Measurements from ENCODE around the gene RHOBTB1.
"Not testable (repeated sequence)": the region's sequence is repeated elsewhere in the genome, so short reads cannot be mapped to it uniquely, and the experiment has no call there.

RHOBTB1 gene

GRCh38 chr10:60908031-60908430, 36.0 kb downstream of the RHOBTB1 start:
- no peak for DNase-seq (ENCODE audit: low read depth in 3 of 3, low spot score in 1 of 3)

GRCh38 chr10:60907236-60907635, 36.7 kb downstream of the RHOBTB1 start:
- no peak for DNase-seq (ENCODE audit: low read depth in 3 of 3, low spot score in 1 of 3)

GRCh38 chr10:60906825-60907224, 37.2 kb downstream of the RHOBTB1 start:
- not testable (repeated sequence) for DNase-seq (ENCODE audit: low read depth in 3 of 3, low spot score in 1 of 3)

GRCh38 chr10:60906411-60906810, 37.6 kb downstream of the RHOBTB1 start:
- no peak for DNase-seq (ENCODE audit: low read depth in 3 of 3, low spot score in 1 of 3)

- no peak for DNase-seq (ENCODE audit: low read depth in 3 of 3, low spot score in 1 of 3)
Observed at GRCh38 chr10:60905580-60905979, 38.4 kb downstream of the RHOBTB1 start.

GRCh38 chr10:60903096-60903495, 40.9 kb downstream of the RHOBTB1 start:
- no peak for DNase-seq (ENCODE audit: low read depth in 3 of 3, low spot score in 1 of 3)

GRCh38 chr10:60901561-60902235, 42.3 kb downstream of the RHOBTB1 start:
- DNase-seq (ENCODE audit: low read depth in 3 of 3, low spot score in 1 of 3) = no peak

GRCh38 chr10:60899266-60899665, 44.7 kb downstream of the RHOBTB1 start:
- no peak for DNase-seq (ENCODE audit: low read depth in 3 of 3, low spot score in 1 of 3)

GRCh38 chr10:60898321-60898720, 45.7 kb downstream of the RHOBTB1 start:
- DNase-seq (ENCODE audit: low read depth in 3 of 3, low spot score in 1 of 3) = no peak

- no peak for DNase-seq (ENCODE audit: low read depth in 3 of 3, low spot score in 1 of 3)
Observed at GRCh38 chr10:60896810-60897209, 47.2 kb downstream of the RHOBTB1 start.

GRCh38 chr10:60896033-60896432, 48.0 kb downstream of the RHOBTB1 start:
- DNase-seq (ENCODE audit: low read depth in 3 of 3, low spot score in 1 of 3) = no peak

- DNase-seq (ENCODE audit: low read depth in 3 of 3, low spot score in 1 of 3) = no peak
Observed at GRCh38 chr10:60894786-60895185, 49.2 kb downstream of the RHOBTB1 start.

- DNase-seq (ENCODE audit: low read depth in 3 of 3, low spot score in 1 of 3) = no peak
Observed at GRCh38 chr10:60893231-60893630, 50.8 kb downstream of the RHOBTB1 start.

GRCh38 chr10:60892571-60892970, 51.4 kb downstream of the RHOBTB1 start:
- DNase-seq (ENCODE audit: low read depth in 3 of 3, low spot score in 1 of 3) = no peak

GRCh38 chr10:60890811-60891210, 53.2 kb downstream of the RHOBTB1 start:
- no peak for DNase-seq (ENCODE audit: low read depth in 3 of 3, low spot score in 1 of 3)

GRCh38 chr10:60883187-60883586, 60.8 kb downstream of the RHOBTB1 start:
- no peak for DNase-seq (ENCODE audit: low read depth in 3 of 3, low spot score in 1 of 3)

GRCh38 chr10:60878224-60878623, 65.8 kb downstream of the RHOBTB1 start:
- no peak for DNase-seq (ENCODE audit: low read depth in 3 of 3, low spot score in 1 of 3)

- DNase-seq (ENCODE audit: low read depth in 3 of 3, low spot score in 1 of 3) = no peak
Observed at GRCh38 chr10:60877777-60878120, 66.2 kb downstream of the RHOBTB1 start.

- DNase-seq (ENCODE audit: low read depth in 3 of 3, low spot score in 1 of 3) = no peak
Observed at GRCh38 chr10:60877061-60877776, 66.8 kb downstream of the RHOBTB1 start.

- no peak for DNase-seq (ENCODE audit: low read depth in 3 of 3, low spot score in 1 of 3)
Observed at GRCh38 chr10:60873758-60874157, 70.2 kb downstream of the RHOBTB1 start.

GRCh38 chr10:60872451-60872850, 71.5 kb downstream of the RHOBTB1 start:
- no peak for DNase-seq (ENCODE audit: low read depth in 3 of 3, low spot score in 1 of 3)

GRCh38 chr10:60871215-60871614, 72.8 kb downstream of the RHOBTB1 start:
- no peak for DNase-seq (ENCODE audit: low read depth in 3 of 3, low spot score in 1 of 3)

- DNase-seq (ENCODE audit: low read depth in 3 of 3, low spot score in 1 of 3) = no peak
Observed at GRCh38 chr10:60870803-60871202, 73.2 kb downstream of the RHOBTB1 start.

All from stimulated activated CD4-positive, alpha-beta T cell treated with anti-CD3 and anti-CD28 coated beads, TNF-alpha, amount 100 ng/mL, for 1 hour (primary cell).